ENCODE data around the gene EPB41L3.

DNA sequence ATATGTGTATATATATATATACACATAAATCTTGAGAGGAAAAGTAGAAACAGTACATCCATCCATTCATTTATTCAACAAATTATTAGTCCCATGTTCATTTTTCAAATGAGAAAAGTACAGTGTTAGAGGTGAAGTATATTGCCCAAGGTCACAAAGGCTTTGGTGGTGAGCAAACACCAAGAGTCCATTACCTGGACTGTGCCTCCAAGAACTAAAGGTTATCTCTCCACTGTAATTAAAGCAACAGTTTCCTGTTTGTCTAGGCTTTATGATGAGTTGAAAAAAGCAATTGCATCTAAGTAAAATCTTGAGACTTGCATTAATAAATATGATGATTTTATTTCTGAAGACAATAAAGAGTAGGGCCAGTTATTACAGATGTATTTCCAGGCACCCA is 44.7 kb upstream of the EPB41L3 start:
- TF ChIP-seq, protein P1, sequence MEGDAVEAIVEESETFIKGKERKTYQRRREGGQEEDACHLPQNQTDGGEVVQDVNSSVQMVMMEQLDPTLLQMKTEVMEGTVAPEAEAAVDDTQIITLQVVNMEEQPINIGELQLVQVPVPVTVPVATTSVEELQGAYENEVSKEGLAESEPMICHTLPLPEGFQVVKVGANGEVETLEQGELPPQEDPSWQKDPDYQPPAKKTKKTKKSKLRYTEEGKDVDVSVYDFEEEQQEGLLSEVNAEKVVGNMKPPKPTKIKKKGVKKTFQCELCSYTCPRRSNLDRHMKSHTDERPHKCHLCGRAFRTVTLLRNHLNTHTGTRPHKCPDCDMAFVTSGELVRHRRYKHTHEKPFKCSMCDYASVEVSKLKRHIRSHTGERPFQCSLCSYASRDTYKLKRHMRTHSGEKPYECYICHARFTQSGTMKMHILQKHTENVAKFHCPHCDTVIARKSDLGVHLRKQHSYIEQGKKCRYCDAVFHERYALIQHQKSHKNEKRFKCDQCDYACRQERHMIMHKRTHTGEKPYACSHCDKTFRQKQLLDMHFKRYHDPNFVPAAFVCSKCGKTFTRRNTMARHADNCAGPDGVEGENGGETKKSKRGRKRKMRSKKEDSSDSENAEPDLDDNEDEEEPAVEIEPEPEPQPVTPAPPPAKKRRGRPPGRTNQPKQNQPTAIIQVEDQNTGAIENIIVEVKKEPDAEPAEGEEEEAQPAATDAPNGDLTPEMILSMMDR (conservative IDR thresholded peaks at IDR 0.05 in 1 of 2, IDR thresholded peaks at IDR 0.05 in 1 of 2; ENCODE audit: low read depth in 1 of 2, low read length in 2 of 2): no peak
- no peak for TF ChIP-seq EZH2 (IDR thresholded peaks at IDR 0.05; ENCODE audit: low read length, missing control alignments)

Data from fibroblast of lung (primary cell).